Hepatic stellate cell (primary cell): ENCODE measurements around the gene CTPS1.

Source experiments
- DNase-seq: peaks from one replicate; pipeline ENCODE4 v3.0.0; 2011; ENCODE audit warnings: low spot score

Gene CTPS1

GRCh38 chr1:40966417-40966816 lies 13.1 kb upstream of the CTPS1 start:
- DNase-seq: no peak

GRCh38 chr1:40969445-40969844 lies 10.1 kb upstream of the CTPS1 start:
- DNase-seq: no peak

- DNase-seq: no peak
Measured at GRCh38 chr1:40971966-40972365, 7.5 kb upstream of the CTPS1 start.

- no peak for DNase-seq
Measured at GRCh38 chr1:40973912-40974311, 5.6 kb upstream of the CTPS1 start.

- no peak for DNase-seq
Measured at GRCh38 chr1:40974945-40975344, 4.6 kb upstream of the CTPS1 start.

GRCh38 chr1:40976952-40977690 lies 2.4 kb upstream of the CTPS1 start:
- peak; percentile 71 for DNase-seq

- DNase-seq: no peak
Measured at GRCh38 chr1:40977716-40978115, 1.8 kb upstream of the CTPS1 start.

- no peak for DNase-seq
Measured at GRCh38 chr1:40978886-40979240, 633 bp upstream of the CTPS1 start.

- DNase-seq: no peak
Measured at GRCh38 chr1:40980068-40980452, 564 bp downstream of the CTPS1 start.

- DNase-seq: no peak
Measured at GRCh38 chr1:40980453-40981121, 1.1 kb downstream of the CTPS1 start.

GRCh38 chr1:40981691-40982448 lies 2.4 kb downstream of the CTPS1 start:
- DNase-seq: peak; percentile 34

- no peak for DNase-seq
Measured at GRCh38 chr1:40982721-40983120, 3.2 kb downstream of the CTPS1 start.

GRCh38 chr1:40983286-40983685 lies 3.8 kb downstream of the CTPS1 start:
- DNase-seq: no peak

- DNase-seq: no peak
Measured at GRCh38 chr1:40984066-40984465, 4.6 kb downstream of the CTPS1 start.

GRCh38 chr1:40984531-40984930 lies 5.0 kb downstream of the CTPS1 start:
- no peak for DNase-seq

GRCh38 chr1:40985161-40985560 lies 5.7 kb downstream of the CTPS1 start:
- DNase-seq: no peak

GRCh38 chr1:40985875-40986274 lies 6.4 kb downstream of the CTPS1 start:
- DNase-seq: no peak

- DNase-seq: no peak
Measured at GRCh38 chr1:40986328-40986783, 6.9 kb downstream of the CTPS1 start.

GRCh38 chr1:40986956-40987355 lies 7.5 kb downstream of the CTPS1 start:
- no peak for DNase-seq

GRCh38 chr1:40987439-40988276 lies 8.2 kb downstream of the CTPS1 start:
- DNase-seq: no peak

GRCh38 chr1:40988280-40988679 lies 8.8 kb downstream of the CTPS1 start:
- DNase-seq: no peak

- no peak for DNase-seq
Measured at GRCh38 chr1:40989066-40989465, 9.6 kb downstream of the CTPS1 start.
